IPS-15b (cell line): Measurements from ENCODE around the gene BRD4.

Experiments used
- H3K27me3 ChIP-seq: one replicate; pipeline ENCODE4 v1.6.1; 2013; ENCODE audit warnings: low read length; ENCODE audit not compliant: control insufficient read depth, insufficient read depth
- H3K36me3 ChIP-seq: one replicate; pipeline ENCODE4 v1.6.1; 2013; ENCODE audit warnings: low read length; ENCODE audit not compliant: control insufficient read depth, insufficient read depth
- H3K4me1 ChIP-seq: one replicate; pipeline ENCODE4 v1.6.1; 2013; ENCODE audit warnings: mild to moderate bottlenecking, low read length; ENCODE audit not compliant: control insufficient read depth, insufficient read depth
- H3K4me3 ChIP-seq: one replicate; pipeline ENCODE4 v1.5.1; 2013; ENCODE audit warnings: low read depth, low read length
- H3K9ac ChIP-seq: one replicate; pipeline ENCODE4 v1.6.1; 2013; ENCODE audit warnings: low read depth, mild to moderate bottlenecking, low read length
- H3K9me3 ChIP-seq: one replicate; pipeline ENCODE4 v1.6.1; 2013; ENCODE audit warnings: mild to moderate bottlenecking, low read length; ENCODE audit not compliant: control insufficient read depth, insufficient read depth

The BRD4 gene

DNA sequence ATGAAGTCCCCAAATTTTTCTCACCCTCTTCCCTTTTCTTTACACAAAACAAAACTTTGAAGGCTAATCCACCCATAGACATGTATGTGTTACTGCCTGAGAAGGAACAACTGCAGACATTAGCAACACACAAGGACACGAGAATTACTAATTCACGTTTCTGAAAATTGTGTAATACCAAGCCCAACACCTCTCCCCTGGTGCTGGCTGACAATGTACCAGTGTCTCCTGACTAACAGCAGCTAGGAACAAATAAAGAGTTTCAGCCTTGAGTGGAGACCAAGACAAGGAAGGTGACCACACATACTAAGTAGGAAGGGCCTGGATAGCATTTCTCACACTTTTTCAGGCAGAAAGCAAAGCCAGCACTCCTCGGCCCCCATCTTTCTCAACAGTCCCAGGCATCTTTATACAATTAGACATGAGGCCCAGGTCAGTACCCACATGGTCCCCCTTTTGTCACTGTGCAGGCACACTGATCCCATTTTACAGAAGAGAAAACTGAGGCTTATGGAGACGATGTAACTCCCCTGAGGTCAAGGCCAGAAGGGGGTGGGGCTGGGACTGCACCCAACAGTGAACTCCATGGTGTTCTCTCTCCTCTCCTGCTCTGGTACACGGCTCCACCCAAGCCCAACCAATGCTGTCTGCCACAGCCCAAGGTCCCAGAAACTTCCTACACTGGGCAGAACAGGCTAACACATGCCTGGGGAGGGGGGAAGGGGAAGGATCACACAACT lies 8.7 kb downstream of the BRD4 start:
- Histone ChIP-seq H3K9ac (no peak overlapping the region), H3K9me3 (no peaks in the 10 kb centered on the region), H3K4me3 (no peak overlapping the region), H3K4me1 (peaks cover 8% of the 10 kb centered on the region), H3K36me3 (no peaks in the 10 kb centered on the region), H3K27me3 (no peaks in the 10 kb centered on the region)

- Histone ChIP-seq H3K36me3 (no peaks in the 10 kb centered on the region), H3K9ac (no peak overlapping the region), H3K9me3 (no peaks in the 10 kb centered on the region), H3K4me1 (peaks cover 25% of the 10 kb centered on the region), H3K4me3 (no peak overlapping the region), H3K27me3 (no peaks in the 10 kb centered on the region)
These were observed 10.6 kb downstream of the BRD4 start for GRCh38 chr19:15321739-15322138.

GRCh38 chr19:15320116-15320515 lies 12.2 kb downstream of the BRD4 start:
- Histone ChIP-seq H3K9me3 (no peaks in the 10 kb centered on the region), H3K4me3 (no peak overlapping the region), H3K4me1 (peaks cover 26% of the 10 kb centered on the region), H3K9ac (no peak overlapping the region), H3K36me3 (no peaks in the 10 kb centered on the region), H3K27me3 (no peaks in the 10 kb centered on the region)

DNA sequence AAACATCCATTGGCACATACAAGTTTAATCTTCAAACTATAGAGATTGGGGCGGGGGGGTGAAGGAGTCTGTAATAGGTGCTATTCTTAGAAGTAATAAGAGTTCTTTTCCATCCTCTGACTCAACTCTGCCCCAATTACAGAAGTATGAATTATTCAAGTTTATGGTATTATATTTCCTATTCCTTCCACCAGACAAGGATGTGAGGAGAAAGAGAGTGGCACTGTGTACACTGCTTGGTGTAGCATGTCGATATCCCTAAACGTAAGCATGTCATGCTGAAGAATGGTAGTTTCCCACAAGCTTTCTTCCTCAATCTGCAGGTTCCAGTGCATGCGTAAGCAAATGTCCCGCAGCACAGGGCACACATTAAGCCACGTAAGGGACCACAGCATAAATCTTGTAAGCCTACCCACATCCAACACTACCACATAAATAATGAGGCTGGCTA lies 14.1 kb downstream of the BRD4 start:
- Histone ChIP-seq H3K36me3 (no peaks in the 10 kb centered on the region), H3K27me3 (no peaks in the 10 kb centered on the region), H3K9ac (peak overlapping the region; percentile 30), H3K4me1 (peaks cover 22% of the 10 kb centered on the region), H3K4me3 (no peak overlapping the region), H3K9me3 (no peaks in the 10 kb centered on the region)

DNA sequence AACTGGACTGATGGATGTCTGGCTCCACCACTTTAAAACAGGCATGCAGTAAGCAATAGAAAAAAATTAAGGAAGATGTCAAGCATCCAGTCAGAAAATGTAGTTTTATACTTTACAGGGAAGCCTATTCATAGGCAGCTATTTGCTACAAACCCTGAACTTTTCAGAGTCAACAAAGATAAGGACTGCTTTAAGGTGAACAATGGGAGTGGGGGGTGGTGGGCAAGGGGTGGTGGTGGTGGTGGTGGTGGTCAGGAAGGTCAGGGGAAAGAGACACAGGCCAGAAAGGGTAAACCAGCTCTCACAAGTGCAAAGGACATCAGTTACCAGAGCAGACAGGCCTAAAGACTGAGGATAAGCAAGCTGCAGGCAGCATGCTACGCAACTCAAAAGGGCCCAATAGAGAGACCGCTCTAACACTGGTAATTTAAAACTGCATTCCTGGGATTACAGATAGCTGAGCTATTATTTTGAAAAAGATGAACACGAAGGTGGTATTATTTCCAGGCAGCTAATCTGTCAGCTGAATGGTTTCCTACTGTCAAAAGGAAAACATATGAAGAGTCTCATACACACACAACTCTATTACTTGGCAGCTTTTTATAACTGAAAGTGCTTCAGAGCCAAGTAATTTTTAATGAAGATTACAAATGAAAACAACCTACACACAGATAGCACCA lies 14.8 kb downstream of the BRD4 start:
- H3K9ac ChIP-seq, result no peak overlapping the region
- no peaks in the 10 kb centered on the region for H3K36me3 ChIP-seq
- no peak overlapping the region for H3K4me3 ChIP-seq
- no peaks in the 10 kb centered on the region for H3K9me3 ChIP-seq
- H3K4me1 ChIP-seq, result peaks cover 22% of the 10 kb centered on the region
- H3K27me3 ChIP-seq, result no peaks in the 10 kb centered on the region

DNA sequence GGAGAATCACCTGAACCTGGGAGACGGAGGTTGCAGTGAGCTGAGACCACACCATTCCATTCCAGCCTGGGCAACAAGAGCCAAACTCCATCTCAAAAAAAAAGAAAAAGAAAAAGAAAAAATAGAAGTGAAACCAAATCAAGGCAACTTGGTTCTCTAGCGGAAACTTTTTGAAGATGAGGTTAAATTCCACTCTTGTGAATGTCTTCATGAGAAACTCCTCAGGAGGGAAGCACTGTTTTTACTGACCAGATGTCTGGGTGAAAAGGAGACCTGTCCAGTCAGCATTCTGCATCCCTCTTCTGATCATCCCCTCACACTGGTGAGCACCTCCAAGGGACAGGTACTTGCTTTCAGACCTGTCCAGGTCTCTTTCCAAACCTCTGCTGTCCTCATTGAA lies 15.8 kb downstream of the BRD4 start:
- no peak overlapping the region for H3K9ac ChIP-seq
- no peaks in the 10 kb centered on the region for H3K27me3 ChIP-seq
- no peak overlapping the region for H3K4me3 ChIP-seq
- peaks cover 2% of the 10 kb centered on the region for H3K36me3 ChIP-seq
- peaks cover 22% of the 10 kb centered on the region for H3K4me1 ChIP-seq
- no peaks in the 10 kb centered on the region for H3K9me3 ChIP-seq

GRCh38 chr19:15315101-15315500 lies 17.2 kb downstream of the BRD4 start:
- peaks cover 2% of the 10 kb centered on the region for H3K36me3 ChIP-seq
- no peaks in the 10 kb centered on the region for H3K27me3 ChIP-seq
- H3K9me3 ChIP-seq, result no peaks in the 10 kb centered on the region
- H3K4me3 ChIP-seq, result no peak overlapping the region
- H3K4me1 ChIP-seq, result peaks cover 22% of the 10 kb centered on the region
- H3K9ac ChIP-seq, result no peak overlapping the region

DNA sequence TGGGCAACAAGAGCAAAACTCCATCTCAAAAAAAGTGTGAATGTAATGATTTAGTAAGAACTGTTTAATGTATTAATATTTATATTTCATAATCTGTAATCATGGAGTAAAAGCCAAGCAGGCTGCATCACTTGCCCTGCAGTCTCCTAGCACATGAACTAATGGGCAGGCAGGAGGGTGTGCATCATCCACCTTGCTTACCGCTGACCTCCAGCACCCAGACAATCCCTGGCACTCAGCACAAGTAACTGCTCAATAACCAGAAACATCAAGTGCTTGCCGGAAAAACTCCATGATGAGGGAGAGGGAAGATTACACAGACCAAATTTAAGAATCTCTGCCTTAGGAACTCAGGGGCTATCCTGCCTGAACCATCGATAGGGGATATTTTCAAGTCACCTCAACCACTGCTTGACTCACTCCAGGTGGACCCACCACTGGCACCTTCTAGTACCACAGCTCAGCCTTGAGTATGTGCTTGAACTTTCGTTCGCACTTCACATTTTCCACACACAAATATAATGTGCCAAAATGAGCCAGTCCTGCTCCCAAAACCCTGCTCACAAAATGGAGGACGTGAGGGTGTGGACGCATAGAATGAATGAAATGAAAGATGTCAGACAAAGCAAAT lies 18.6 kb downstream of the BRD4 start:
- H3K27me3 ChIP-seq, result no peaks in the 10 kb centered on the region
- peaks cover 2% of the 10 kb centered on the region for H3K36me3 ChIP-seq
- no peak overlapping the region for H3K9ac ChIP-seq
- H3K9me3 ChIP-seq, result no peaks in the 10 kb centered on the region
- no peak overlapping the region for H3K4me3 ChIP-seq
- H3K4me1 ChIP-seq, result peaks cover 21% of the 10 kb centered on the region

GRCh38 chr19:15307169-15307568 lies 25.2 kb downstream of the BRD4 start:
- H3K27me3 ChIP-seq, result no peaks in the 10 kb centered on the region
- H3K9me3 ChIP-seq, result no peaks in the 10 kb centered on the region
- H3K9ac ChIP-seq, result no peak overlapping the region
- H3K4me3 ChIP-seq, result no peak overlapping the region
- H3K4me1 ChIP-seq, result peaks cover 5% of the 10 kb centered on the region
- peaks cover 2% of the 10 kb centered on the region for H3K36me3 ChIP-seq

- no peak overlapping the region for H3K4me3 ChIP-seq
- no peaks in the 10 kb centered on the region for H3K9me3 ChIP-seq
- H3K4me1 ChIP-seq, result peaks cover 8% of the 10 kb centered on the region
- H3K27me3 ChIP-seq, result no peaks in the 10 kb centered on the region
- H3K36me3 ChIP-seq, result no peaks in the 10 kb centered on the region
- no peak overlapping the region for H3K9ac ChIP-seq
These were observed 26.6 kb downstream of the BRD4 start for GRCh38 chr19:15305582-15306334.

DNA sequence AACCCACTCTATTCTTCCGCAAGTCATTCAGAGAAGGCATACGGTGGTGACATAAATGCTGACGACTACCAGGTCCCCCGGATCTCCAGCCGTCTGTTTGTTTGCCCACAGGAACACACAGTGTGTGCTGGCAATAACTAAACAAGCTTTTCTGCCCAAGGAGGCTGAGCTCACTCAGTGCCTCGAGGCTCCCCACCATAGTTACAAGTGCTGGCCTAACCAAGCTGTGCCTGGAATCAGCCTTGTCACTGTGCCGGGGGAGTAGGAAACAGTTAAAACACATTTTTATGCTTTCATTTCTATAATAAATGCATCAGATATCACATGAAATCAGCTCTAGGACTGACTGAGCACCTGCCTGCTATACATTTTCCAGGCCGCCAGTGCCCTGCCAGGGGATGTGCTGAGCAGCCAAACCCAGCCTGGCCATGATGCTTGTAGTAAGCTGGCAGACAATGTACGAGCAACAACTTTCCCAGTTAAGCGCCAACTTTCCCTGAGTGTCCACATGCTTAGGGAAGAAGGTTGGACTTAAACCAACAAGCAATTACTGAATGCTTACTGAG lies 28.1 kb downstream of the BRD4 start:
- Histone ChIP-seq H3K9ac (peak overlapping the region; percentile 26), H3K4me3 (no peak overlapping the region), H3K9me3 (no peaks in the 10 kb centered on the region), H3K36me3 (no peaks in the 10 kb centered on the region), H3K4me1 (peaks cover 10% of the 10 kb centered on the region), H3K27me3 (no peaks in the 10 kb centered on the region)
